KBM-7 (cell line): Measurements from ENCODE around the gene RAB5A.
"Not testable (repeated sequence)": the region's sequence is repeated elsewhere in the genome, so short reads cannot be mapped to it uniquely, and the experiment has no call there.

ENCODE experiments used
- DNase-seq: peaks from one replicate; pipeline ENCODE4 v3.0.0-alpha.2; 2015
- in situ Hi-C: fragments of 300-500 bp; cut with MboI; formaldehyde crosslinking; loops from 2 replicates; pipeline ENCODE4 v1.14.3; 2020; ENCODE audit warnings: low sequenced_read_pairs, low pct_unique_long_range_greater_than_20kb, mixed read lengths

Gene RAB5A

GRCh38 chr3:19946832-19947548 lies at the start of gene RAB5A:
RAB5A (plus strand) TSS chr3:19947097; CDS start chr3:19950899, 3,802 bp downstream.
- peak; percentile 100 for DNase-seq
- in situ Hi-C loops: no loop called here

DNA sequence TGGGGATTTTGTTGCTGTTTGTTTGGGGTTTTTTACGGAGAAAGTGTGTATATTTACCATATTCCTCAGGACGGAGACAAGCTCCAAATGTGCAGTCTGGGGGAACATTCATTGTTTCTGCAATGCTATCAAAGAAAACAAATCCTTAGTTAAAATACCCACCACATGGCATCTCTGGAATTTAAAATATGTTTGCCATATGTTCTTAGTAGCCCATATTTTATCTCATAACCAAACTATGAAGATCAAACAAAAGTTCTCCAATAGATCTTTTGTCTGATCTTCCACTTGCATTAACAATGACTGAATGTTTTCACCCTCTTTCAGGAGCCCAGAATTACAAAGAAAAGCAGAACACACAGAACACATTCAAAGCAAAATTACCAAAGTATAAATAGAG lies 48.2 kb upstream of the RAB5A start:
- DNase-seq: no peak
- in situ Hi-C loops: no loop called here

- in situ Hi-C loops: no loop called here
- no peak for DNase-seq
Measured at GRCh38 chr3:19899264-19899663, 47.6 kb upstream of the RAB5A start.

DNA sequence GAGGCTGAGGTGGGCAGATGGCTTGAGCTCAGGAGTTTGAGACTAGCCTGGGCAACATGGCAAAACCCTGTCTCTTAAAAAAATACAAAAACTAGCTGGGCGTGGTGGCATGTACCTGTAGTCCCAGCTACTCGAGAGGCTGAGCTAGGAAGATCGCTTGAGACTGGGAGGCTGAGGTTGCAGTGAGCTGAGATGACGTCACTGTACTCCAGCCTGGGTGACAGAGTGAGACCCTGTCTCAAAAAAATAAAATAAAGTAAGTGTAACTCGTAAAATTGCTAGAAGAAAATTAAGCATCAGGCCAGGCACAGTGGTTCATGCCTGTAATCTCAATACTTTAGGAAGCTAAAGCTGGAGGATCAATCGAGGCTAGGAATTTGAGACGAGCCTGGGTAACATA lies 47.1 kb upstream of the RAB5A start:
- not testable (repeated sequence) for DNase-seq

DNA sequence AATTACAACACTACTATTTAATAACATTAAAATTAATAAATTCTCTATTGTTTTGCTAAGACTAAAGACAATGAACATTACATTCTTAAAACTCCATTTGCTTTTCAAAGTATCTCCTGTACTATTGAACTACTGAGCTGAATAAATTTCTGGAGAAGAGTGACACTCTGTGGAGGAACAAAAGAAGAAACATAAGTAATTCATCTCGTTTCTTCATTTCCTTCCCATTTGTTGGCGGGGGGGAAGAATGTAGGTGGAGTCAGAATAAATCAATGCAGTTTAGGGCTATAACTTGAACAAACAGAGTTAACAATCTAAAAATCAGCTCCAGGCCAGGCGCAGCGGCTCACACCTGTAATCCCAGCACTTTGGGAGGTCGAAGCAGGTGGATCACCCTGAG lies 45.6 kb upstream of the RAB5A start:
- peak; percentile 16 for DNase-seq
- in situ Hi-C loops: no loop called here

More for the DNA sequence above, 47.1 kb upstream of the RAB5A start:
- in situ Hi-C loops: not testable (repeated sequence)

DNA sequence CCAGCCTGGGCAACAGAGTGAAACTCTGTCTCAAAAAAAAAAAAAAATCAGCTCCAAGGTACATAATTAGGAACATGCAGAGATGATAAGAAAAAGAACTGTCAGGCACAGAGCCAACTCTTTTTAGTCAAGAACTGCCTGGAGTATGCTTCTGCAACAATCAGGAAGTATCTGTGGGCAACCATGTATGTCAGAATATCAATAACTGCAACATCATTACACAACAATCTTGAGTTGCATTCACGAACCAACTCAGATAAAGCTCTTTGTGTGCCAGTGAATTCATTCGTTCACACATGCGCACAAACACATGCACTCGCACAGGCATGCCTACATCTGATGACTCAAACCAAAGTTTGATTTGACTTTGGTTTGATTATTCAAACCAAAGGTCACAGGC lies 45.0 kb upstream of the RAB5A start:
- in situ Hi-C loops: no loop called here
- DNase-seq: peak; percentile 40

DNA sequence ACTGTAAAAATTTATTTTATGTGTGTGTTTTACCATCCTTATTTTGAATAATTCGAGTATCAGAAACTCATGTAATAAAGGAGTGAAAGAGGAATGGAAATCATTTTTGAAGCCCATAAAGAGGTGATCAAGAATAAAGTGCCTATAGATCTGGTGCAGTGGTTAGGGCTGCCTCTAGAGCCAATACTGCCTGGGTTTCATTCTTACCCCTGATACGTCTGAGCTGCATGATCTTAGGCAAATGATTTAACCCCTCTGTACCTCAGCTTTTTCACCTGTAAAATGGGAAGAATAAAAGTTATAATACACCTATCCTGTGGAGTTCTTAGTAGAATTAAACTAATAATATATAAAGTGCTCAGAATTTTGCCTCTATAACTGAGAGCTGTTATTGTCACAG lies 43.2 kb upstream of the RAB5A start:
- in situ Hi-C loops: no loop called here
- DNase-seq: no peak

GRCh38 chr3:19907523-19907922 lies 39.4 kb upstream of the RAB5A start:
- in situ Hi-C loops: no loop called here
- no peak for DNase-seq

DNA sequence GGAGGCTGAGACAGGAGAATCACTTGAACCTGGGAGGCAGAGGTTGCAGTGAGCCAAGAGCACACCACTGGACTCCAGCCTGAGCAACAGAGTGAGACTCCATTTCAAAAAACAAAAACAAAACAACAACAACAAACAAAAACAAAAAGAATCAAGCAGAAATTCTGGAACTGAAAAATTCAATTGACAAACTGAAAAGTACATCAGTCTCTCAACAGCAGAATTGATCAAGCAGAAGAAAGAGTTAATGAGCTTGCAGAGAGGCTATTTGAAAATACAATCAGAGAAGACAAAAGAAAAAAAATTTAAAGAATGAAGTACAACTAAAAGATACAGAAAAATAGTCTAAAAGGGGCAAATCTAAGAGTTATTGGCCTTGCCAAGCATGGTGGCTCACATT lies 35.4 kb upstream of the RAB5A start:
- no peak for DNase-seq
- in situ Hi-C loops: no loop called here

GRCh38 chr3:19917167-19917566 lies 29.7 kb upstream of the RAB5A start:
- DNase-seq: no peak
- in situ Hi-C loops: no loop called here

GRCh38 chr3:19920401-19921080 lies 26.4 kb upstream of the RAB5A start:
- no peak for DNase-seq
- in situ Hi-C loops: no loop called here

GRCh38 chr3:19931180-19931692 lies 15.7 kb upstream of the RAB5A start:
- in situ Hi-C loops: no loop called here

GRCh38 chr3:19931767-19932188 lies 15.1 kb upstream of the RAB5A start:
- peak; percentile 21 for DNase-seq
- in situ Hi-C loops: no loop called here

More at GRCh38 chr3:19931180-19931692, 15.7 kb upstream of the RAB5A start:
- peak; percentile 92 for DNase-seq

- in situ Hi-C loops: no loop called here
- DNase-seq: no peak
Measured at GRCh38 chr3:19932422-19932821, 14.5 kb upstream of the RAB5A start.

GRCh38 chr3:19934098-19934566 lies 12.8 kb upstream of the RAB5A start, which contains the start of gene EFHB:
EFHB (minus strand) TSS chr3:19934217; CDS start chr3:19934018, 199 bp downstream.
- in situ Hi-C loops: no loop called here
- DNase-seq: no peak

- in situ Hi-C loops: no loop called here
- peak; percentile 6 for DNase-seq
Measured at GRCh38 chr3:19937459-19938294, 9.2 kb upstream of the RAB5A start.

GRCh38 chr3:19938295-19938627 lies 8.6 kb upstream of the RAB5A start:
- in situ Hi-C loops: no loop called here

DNA sequence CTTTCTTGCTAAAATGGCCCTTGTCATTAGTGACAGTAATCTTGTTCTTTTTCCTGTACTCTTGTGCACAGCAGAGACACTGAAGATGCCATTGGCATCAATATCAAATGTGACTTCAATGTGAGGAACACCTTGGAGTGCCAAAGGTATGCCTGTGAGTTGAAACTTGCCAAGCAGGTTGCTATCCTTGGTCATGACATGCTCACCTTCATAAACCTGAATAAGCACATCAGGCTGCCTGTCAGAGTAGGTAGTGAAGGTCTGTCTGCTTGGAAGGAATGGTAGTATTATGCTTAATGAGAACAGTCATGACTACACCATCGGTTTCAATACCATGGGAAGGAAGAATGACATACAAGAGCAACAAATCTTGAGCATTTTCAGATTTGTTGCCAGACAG lies 6.3 kb upstream of the RAB5A start:
- DNase-seq: no peak
- in situ Hi-C loops: no loop called here

More at GRCh38 chr3:19938295-19938627, 8.6 kb upstream of the RAB5A start:
- DNase-seq: no peak

DNA sequence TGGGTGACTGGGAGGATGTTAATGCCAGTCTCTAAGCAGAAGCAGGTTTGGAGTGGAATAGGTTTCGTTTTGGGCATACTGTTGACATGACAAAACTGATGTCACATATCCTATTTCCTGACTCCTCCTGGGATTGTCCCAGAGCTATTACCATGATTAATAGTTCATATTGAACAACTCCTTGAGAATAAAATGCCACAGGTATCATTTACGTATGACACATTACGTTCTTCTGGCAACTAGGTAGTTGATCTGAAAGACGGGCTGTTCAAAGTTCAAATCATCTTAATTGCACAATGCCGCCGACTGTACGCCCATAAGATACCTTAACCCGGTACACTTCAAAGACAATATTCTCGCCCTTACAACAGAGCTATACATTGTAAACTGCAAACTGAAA lies 1.4 kb upstream of the RAB5A start:
- in situ Hi-C loops: no loop called here
- no peak for DNase-seq
